Stimulated activated CD4-positive, alpha-beta T cell treated with anti-CD3 and anti-CD28 coated beads, Interleukin-2, amount 100 ng/mL, for 48 hours (primary cell): Measurements from ENCODE around the gene PRPF40A.

ENCODE experiments used
- DNase-seq, 2 donors: peaks; one replicate each; pipeline ENCODE4 v3.0.0-alpha.2; 2020

The PRPF40A gene

DNA sequence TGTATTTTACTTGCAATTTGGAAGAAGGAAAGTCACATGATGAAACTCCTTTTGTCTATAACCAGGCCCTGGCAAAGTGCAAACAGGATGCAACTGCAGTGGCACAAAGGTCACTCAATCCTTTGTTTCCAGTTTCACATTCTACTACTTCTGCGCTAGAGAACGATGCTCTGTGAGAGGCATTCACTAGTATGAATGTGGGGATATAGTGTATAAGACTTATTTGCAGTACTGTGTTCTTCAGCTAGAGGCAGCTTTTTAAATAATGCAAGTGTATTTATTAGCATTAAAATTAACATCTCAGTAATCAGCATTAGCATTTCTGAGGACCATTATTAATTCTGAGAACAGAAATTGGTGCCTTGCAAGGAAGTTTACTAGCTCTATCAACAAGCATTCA is 68.9 kb downstream of the PRPF40A start:
- DNase-seq = no peak

DNA sequence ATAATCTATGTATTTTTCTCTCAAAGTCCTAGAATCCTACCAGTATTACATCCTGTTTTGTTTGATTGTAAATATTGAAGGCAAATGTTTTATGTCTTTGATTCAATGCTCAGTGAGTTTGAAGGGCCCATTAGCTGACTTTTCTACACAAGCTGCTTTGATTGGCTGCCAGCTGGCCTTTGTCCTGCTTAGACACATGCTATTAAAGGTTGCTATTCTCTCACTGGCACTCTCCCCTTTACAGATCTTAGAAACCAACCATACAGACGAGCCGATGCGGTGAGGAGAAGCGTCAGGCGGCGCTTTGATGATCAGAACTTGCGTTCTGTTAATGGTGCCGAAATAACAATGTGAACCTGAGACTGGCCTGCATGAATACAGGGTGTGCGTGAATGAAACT is 69.7 kb downstream of the PRPF40A start:
- no peak for DNase-seq

DNA sequence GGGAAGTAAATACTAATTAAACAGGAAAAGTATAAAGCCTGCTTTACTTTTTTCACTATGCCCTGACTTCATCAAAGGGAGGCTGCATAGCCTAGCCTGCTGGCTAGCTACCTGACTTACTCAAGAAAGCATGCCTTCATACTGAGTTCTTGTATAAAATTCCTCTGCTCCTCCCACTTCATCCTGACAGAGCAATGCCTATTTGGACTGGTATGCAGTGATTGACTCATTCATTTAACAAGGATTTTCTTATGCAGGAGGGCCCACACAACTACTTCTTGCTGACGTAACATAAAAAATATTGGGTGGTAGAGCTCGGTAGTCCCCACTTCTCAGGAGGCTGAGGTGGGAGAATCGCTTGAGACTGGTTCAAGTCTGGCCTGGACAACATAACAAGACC is 70.5 kb downstream of the PRPF40A start:
- no peak for DNase-seq

DNA sequence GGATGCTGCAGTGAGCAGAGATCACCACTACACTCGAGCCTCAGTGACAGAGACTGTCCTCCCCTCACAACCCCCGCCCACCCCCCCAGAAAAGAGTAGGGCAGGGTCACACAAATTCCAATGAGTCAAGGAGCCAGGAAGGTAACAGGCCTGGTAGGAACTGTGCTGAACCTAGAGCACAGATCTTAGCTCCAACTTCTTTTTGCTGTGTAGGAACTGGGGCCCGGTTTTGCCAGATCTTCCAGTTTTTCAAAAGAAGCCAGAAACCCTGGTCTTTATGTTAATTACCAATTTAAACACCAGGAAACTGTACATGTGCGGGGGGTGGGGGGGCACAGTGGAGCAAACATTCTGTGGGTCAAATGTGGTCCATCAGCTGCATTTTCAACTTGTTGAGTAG is 71.0 kb downstream of the PRPF40A start:
- DNase-seq = no peak

DNA sequence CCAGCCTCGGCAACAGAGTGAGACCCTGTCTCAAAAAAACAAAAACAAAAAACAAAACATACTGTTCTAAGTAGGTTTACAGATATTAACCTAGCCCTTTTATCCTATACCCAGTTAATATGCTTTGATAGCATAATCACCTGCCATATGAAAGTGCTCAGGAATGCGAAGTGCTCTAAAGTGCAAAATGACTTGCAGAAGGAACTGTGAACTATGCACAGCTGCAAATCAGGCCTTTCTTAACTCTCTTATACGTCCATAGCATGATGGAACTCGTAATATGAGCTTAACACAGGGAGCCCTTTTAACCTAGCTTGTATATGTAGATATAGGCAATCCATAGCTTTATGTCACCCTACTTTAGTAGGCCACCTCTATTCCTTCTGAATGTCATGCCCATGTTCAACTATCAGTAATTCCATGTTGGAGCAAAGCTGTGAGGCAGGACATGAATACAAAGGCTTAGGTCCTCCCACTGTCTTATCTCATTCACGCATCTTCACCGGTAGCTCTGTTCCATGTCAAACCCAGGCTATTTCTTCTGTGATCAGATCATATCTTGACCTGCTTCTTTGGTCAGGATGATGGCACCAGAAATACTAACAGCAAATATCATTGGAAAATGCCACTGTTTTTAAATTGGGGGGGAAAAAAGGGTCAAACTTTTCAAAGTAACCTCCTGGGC is 72.9 kb downstream of the PRPF40A start:
- DNase-seq = no peak

DNA sequence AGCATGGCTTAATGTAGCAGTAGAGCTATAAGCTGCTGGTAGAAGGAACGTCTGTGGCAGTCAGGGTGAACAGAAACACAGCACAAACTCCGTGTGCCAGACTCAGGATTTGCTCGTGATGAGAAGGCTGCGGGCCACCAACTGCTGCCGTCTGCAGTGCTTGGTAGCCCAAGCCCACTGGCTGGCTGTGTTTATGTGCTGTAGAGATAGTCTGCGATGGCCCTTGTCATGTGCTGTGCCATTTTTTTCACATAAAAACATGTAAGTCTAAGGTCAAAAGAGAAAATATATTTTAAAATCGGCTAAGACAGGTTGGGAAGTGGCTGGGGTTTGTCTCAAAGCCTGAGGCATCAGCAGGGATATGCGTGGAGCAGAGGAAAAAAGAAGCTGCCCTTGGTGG is 78.7 kb downstream of the PRPF40A start:
- DNase-seq = no peak

DNA sequence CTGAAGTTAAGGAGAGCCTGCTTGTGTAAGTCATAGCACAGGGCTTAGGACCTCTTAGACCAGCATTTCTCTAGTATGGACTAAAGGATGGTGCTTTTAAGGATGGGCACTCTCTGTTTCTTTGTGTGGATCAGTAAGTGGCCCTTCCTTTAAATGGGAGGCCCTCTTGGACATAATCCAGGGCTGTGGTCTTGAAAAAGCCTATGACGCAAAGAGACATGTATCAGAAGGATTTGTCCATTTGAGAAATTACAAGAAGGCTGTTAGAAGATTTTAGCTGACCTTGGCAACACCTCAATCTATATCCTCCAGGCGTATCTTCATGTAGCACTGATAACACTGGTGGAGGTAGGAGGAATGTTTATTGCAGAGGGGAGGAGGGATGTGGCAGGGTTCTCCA is 79.2 kb downstream of the PRPF40A start:
- no peak for DNase-seq

DNA sequence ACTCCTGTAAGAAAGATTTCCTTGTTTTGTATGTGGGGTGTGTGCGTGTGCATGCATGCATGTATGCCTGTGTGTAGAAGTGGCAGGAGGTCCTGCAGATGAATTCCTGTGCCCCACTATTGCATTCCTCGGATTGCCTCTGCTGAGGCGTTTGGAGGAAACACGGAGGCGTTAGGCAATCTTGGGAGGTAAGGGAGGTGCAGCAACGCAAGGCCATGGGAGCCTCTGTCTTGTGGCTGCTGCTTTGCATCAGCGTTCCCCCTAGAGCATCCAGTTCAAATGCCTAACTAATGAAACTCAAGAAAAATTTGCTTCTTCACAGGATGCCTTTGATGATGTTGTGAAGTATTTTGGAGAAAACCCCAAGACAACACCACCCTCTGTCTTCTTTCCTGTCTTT is 80.0 kb downstream of the PRPF40A start:
- DNase-seq = no peak

DNA sequence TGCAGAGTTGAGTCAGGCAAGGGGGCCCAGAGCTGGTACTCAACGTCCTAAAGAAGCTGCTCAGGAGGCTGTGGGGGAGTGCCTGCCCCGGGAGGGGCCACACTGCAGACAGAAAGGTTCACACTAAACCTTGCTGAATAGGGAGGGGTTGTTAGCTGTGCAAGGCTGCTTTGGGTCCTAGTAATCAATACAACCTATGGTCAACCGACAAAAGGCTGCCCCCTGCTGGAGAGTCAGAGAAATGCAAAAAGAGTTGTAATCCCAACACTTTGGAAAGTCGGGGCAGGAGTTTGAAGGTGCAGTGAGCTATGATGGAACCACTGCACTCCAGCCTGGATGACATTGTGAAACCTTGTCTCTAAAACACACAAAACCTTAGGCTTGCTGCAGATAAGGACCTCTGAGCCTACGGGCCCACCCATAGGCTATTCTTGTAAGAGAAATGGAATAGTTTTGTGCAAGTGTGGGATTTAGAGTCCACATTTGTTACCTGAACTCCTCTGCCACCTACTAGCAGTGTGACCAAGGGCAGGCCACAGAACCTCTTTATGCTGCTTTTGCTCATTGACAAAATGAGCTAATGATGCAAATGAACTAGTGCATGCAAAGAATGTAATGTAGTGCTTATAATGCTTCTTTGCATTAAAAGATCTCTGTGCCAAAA is 81.5 kb downstream of the PRPF40A start:
- peak; percentile 70 to 72 for DNase-seq

DNA sequence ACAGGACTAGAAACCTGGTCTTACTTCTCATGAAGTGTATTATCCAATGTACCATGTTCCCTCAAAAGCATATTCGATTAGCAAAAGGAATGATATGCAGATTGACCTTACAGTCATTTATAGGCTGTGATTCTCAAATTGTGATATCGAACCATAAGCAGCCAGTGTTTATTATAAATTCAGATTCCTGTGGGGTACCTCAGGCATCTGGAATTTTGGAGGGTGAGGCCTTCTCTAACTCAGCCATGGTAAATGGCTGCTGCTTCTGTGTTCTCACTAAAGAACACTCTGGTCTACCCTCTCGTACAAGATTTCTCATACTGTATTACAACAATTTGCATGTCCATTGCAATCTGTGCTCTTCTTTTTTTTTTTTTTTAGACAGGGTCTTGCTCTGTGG is 84.5 kb downstream of the PRPF40A start:
- DNase-seq = no peak

DNA sequence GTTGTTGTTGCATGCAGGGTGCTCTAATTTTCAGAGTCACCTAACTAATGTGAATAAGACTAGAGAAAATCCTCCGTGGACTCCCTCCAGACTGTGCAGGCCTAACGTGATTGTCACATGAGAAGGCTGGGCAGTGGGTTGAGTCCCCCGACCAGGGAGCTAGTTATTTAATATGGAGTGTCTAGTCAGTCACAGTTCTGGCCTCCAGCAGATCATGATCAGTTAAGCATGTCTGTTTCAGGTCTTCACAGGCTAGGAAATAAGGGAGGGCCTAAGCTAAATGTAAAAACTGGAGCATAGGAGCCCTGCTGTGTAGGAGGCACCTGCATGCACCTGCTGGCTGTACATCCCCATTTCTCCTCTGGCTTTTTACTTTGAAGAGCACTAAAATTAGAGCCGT is 86.8 kb downstream of the PRPF40A start:
- DNase-seq = no peak

DNA sequence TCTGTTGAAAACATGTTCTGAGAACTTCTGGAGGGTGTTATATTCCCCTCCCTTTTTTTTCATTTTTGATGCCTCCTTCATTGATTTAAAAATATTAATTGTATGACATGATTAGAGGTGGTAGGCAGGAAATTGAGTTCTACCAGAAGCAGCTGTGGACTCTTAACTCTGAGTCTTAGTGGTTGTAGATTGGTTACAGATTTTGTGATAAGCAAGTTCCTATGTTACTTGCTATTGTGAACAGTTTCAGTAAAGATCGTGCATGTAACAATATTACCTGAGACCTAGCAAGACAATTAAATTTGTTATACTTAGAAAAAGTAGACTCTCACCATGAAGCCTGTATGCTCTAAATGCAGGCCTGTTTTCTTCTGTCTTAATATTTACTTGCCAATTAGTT is 88.1 kb downstream of the PRPF40A start:
- no peak for DNase-seq

DNA sequence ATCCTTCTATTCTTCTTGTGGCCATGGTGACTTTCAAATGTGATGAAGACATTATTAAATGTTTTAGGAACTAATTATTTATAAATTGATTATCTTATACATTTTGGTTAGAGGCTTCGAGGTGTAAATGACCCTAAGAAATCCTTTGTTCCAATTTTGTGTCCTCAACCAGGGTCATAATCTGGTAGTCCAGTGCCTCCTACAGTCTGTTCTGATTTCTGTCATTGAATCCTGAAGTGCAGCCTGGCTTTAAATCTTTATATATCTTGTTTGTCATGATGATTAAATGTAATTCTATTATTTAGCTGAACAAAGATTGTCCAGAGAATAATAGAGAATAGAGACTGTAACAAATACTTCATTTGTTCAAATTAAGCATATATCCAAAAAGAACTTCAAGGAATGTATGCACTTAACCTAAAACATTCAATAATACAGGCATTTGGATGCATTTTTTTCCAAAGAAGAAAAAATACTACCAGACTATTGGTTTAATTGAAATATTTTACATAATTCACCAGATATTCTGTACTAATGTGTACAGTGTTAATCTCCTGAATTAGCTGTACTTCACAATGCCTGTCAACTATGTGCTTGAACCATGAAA is 89.8 kb downstream of the PRPF40A start:
- DNase-seq = no peak

DNA sequence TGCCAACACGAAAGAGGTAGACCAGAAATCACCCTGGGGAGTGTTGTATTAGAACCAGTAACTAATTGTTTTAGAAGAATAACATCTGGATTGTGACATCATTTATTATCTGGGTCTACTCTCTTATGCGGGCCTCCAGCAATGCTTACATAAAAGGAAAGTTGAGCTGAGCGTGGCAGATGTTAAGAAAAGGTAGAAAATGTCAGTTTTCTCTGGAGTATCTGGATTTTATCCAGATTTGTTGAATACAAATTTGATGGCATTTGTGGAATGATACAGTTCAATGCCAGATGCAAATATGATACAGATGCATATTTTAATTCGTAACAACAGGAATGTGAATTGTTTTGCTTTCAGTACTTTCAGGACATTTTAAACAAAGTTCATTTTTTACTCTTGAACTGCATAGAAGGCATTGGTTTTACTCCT is 90.3 kb downstream of the PRPF40A start:
- no peak for DNase-seq

DNA sequence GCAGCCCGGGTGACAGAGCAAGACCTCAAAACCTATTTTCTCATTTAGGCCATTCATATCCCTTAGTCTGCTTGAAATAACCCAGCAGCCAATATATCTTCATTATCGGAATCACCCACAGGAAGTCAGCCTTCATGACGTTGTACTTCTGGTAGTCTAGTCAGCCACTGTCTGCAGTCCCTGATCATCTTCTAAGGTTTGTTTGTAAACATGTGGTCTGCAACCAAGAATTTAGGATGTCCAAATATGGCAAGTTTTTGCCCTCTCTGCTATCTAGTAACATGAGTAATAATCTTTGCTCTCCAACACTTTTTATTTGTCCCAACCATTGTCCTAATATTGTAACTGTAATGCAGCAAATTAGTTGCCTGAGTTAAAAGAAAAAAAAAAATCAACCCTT is 92.5 kb downstream of the PRPF40A start:
- DNase-seq = no peak

DNA sequence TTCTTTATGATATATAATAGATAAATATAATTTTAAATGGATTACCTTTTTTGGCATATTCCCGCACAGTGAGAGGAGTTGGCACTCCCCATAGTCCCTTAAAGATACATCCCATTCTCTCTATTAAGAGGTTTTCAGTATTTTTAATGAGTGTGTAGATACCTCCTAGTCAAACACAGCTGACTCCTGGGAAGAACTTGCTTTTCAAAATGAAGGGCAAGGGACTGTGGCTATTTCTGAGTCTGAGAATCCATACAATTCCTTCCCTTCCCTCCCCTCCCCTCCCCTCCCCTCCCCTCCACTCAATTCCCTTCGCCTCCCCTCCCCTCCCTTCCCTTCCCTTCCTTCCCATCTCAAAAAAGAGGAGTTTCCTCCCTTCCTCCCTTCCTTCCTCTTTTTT is 93.5 kb downstream of the PRPF40A start:
- no peak for DNase-seq

DNA sequence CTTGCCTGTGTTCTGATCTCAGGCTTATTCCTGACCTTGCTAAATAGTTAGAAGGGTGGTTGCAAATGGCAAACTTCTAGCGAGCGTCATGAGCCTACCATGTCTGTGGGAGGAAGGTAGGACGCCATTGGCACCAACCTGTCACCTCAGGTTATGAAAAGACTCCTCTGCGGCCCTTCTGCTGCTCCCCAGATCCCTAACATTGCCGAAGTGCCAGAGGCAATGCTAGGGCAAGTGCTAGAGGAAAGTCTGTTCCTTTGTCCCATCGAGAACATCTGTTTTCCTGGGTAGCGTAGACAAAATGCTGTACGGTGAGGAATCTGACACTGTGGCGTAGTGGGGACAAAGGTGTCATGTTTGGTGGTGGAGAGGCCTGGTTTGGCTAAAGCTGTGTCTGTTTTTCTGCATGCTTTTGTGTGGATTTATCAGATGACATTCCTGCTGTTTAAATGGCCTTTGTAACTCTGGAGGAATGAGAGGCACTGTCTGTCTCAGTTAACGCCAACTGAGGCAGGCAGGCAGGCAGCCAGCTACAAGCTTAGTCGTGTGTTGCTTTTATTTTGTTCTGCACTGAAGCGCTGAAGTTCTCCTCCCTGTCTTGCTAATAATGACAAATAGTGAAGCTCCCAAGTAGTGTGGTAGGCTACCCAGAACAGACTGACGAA is 94.1 kb downstream of the PRPF40A start:
- DNase-seq = no peak

DNA sequence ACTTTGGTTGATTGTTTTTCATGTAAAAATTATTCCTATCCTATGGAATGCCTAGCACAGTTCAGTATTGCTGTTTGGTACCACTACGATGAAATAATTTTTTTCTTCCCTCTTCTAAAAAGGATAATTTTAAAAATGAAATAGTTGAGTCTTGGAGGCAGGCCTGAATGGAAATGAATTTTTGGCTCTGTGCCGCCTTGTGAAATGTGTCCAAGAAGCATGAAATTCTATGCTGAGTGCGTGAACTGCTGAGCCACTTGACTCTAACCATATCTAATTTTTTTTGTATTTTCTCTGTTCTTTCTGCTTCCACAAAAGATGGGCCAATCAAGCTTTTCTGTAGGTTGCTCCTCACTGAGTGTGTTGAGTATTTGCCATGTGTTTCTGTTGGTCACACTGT is 95.0 kb downstream of the PRPF40A start:
- DNase-seq = no peak

DNA sequence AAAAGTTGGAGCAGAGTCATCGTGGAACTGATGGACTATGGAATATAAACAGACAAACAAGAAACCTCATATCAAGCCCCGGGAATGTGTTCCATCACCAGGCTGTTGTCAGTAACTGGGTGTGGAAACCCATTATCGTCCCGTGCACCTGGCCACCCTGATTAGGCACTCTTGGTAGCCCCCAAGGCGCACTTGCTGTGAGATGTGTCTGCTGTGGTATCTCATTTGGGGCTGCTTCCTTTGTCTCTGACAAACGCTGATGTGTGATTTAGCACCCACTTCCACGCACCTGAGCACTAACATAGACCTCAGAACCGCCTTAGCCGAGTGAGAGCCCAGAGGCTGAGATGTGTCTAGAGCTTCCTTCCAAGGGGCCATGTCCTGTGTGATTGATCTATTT is 96.3 kb downstream of the PRPF40A start:
- DNase-seq = no peak

DNA sequence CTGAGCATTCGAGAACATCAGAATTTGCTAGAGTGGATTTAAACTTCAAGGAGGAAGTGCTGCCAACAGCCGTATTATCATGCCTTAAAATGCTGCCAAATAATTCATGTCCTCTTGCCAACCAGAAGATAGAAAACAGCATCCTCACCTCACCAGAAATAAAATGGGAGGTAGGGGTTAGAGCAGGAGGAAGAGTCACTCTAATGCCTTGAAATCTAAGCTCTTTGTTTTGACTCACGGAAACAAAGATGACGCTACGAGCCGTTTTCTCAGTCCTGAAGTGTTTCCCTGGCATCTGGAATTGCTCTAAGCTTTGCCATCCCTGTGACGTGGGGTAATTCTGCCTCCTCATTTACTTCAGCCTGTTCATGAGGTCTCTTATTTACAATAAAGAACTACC is 97.1 kb downstream of the PRPF40A start:
- DNase-seq = no peak

DNA sequence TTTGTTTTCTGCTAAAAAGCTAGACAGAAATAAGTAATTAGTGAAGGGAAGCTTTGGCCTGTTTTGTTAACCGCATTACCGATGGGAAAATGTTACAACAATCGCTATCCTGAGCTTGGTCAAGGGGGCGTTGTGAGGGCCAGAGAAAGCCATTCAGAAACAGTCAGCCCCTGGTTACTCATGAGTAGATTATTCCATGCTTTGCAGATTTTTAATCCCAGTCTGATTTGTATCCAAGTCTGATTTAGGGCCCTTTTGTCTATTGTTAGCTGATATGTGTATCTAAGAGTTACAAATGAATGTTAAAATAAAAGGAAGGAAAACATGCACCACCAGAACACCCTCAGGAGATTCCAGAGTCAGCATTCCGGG is 99.1 kb downstream of the PRPF40A start:
- no peak for DNase-seq

DNA sequence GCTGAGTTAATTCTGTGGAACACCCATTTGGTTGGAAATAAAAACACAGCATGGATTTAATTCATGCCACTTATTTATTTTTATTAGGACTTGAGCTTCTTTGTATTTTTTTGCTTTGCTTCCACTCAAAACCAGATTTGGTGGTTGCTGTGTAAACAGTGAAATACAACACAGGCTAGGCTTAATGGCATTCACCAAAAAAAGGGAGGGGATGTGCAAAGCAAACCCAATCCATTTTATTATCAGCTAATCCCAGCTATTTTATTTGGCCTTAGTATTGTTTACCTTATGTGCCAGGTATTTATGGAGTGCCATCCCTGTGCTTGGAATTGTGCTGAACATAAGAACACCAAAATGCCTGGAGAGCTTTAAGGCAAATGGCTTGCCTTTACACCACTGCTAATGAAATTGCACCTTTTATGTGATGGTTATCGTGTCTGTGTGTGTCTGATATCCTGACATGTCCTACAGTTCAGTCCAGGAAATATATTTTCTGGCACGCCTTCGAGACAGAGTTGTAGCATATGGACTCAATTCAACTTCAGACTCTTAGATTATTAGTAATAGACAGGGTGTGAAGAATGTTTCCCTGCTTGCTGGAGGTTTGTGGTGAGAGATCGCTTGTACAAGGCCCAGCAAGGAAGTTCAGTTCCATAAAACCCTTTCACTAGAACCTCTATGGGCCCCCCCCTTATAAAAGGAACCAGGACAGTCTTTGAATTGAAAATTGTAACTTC is 99.6 kb downstream of the PRPF40A start:
- no peak for DNase-seq

DNA sequence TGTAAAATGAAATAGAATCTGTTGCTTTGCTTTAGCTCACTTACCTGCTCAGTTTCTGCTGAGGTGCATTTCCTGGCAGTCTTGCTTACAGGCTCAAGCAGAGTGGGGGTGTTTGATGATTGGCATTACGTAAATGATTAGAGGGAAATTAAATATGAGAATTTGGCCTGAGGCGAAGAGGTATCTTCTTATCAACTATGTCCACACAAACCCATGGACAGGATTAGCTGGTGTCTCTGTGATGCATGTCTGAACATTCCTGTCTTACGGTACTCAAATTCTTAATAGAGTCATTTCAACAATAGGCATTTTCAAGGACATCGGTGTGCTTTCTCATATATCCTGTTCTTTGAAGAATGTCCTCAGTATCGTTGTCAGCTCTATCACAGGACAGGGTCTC is 102.1 kb downstream of the PRPF40A start:
- DNase-seq = no peak
